ENCODE results near the gene ERF. TPM values are rescaled to one million over a fixed set of nuclear protein-coding genes. Genes with fewer than 3 reads are reported as not detected.
A peak's percentile ranks its signal among the peaks of the same experiment; 100 is the strongest.

Gene ERF
- polyA plus RNA-seq, 1 experiment = 31.1 TPM

- H3K27ac ChIP-seq (ENCODE audit: low read depth, low read length) = no peak overlapping the region
- DNase-seq (ENCODE audit: low read depth, low spot score) = no peak
- no peaks in the 10 kb centered on the region for H3K27me3 ChIP-seq (ENCODE audit: control insufficient read depth, insufficient read depth, low read length)
- ChIA-PET CTCF (interaction anchor here (0.8 to 1.2 kb wide), 3 partner anchors 8 to 42 kb away, joined by 3 to 4 read pairs (median 3); no protein-coding TSS in a partner anchor), POLR2A (no interaction called here)
- H3K9me3 ChIP-seq (ENCODE audit: control insufficient read depth, insufficient read depth, low read length) = no peaks in the 10 kb centered on the region; the same call in 1 of the 2 replicates
- no peak overlapping the region for H3K4me3 ChIP-seq (ENCODE audit: low read depth, low read length)
- no peak for TF ChIP-seq CTCF (IDR thresholded peaks at IDR 0.05; ENCODE audit: low read depth, low read length)
Measured at GRCh38 chr19:42288387-42288786, 33.5 kb upstream of the ERF start.

GRCh38 chr19:42287827-42288107 is 32.8 kb upstream of the ERF start:
- Histone ChIP-seq H3K4me3 (ENCODE audit: low read depth, low read length) (no peak overlapping the region), H3K27me3 (ENCODE audit: control insufficient read depth, insufficient read depth, low read length) (no peaks in the 10 kb centered on the region), H3K9me3 (ENCODE audit: control insufficient read depth, insufficient read depth, low read length) (no peaks in the 10 kb centered on the region; the same call in 1 of the 2 replicates), H3K27ac (ENCODE audit: low read depth, low read length) (no peak overlapping the region)
- POLR2A ChIA-PET = interaction anchor here (0.6 kb wide), 1 partner anchor 18 kb away, joined by 3 read pairs; no protein-coding TSS in a partner anchor
- DNase-seq (ENCODE audit: low read depth, low spot score) = no peak
- no peak for TF ChIP-seq CTCF (IDR thresholded peaks at IDR 0.05; ENCODE audit: low read depth, low read length)
- CTCF ChIA-PET = interaction anchor here (0.8 to 1.2 kb wide), 3 partner anchors 8 to 42 kb away, joined by 3 read pairs; no protein-coding TSS in a partner anchor

- no peaks in the 10 kb centered on the region for H3K27me3 ChIP-seq (ENCODE audit: control insufficient read depth, insufficient read depth, low read length)
- POLR2A ChIA-PET = interaction anchor here (0.6 kb wide), 1 partner anchor 18 kb away, joined by 3 read pairs; no protein-coding TSS in a partner anchor
- TF ChIP-seq CTCF (IDR thresholded peaks at IDR 0.05; ENCODE audit: low read depth, low read length) = no peak
- no peak for DNase-seq (ENCODE audit: low read depth, low spot score)
- CTCF ChIA-PET = interaction anchor here (0.8 to 1.2 kb wide), 2 partner anchors 8 to 9 kb away, joined by 3 read pairs; no protein-coding TSS in a partner anchor
- no peak overlapping the region for H3K4me3 ChIP-seq (ENCODE audit: low read depth, low read length)
- H3K27ac ChIP-seq (ENCODE audit: low read depth, low read length) = no peak overlapping the region
- H3K9me3 ChIP-seq (ENCODE audit: control insufficient read depth, insufficient read depth, low read length) = no peaks in the 10 kb centered on the region; the same call in 1 of the 2 replicates
Measured at GRCh38 chr19:42287017-42287826, 32.3 kb upstream of the ERF start.

GRCh38 chr19:42286349-42287016 is 31.6 kb upstream of the ERF start:
- no peaks in the 10 kb centered on the region for H3K27me3 ChIP-seq (ENCODE audit: control insufficient read depth, insufficient read depth, low read length)
- H3K9me3 ChIP-seq (ENCODE audit: control insufficient read depth, insufficient read depth, low read length) = no peaks in the 10 kb centered on the region; the same call in 1 of the 2 replicates
- peak overlapping the region; percentile 32 for H3K4me3 ChIP-seq (ENCODE audit: low read depth, low read length)
- no peak for DNase-seq (ENCODE audit: low read depth, low spot score)
- ChIA-PET CTCF (interaction anchor here (0.8 kb wide), 1 partner anchor 41 kb away, joined by 3 read pairs; no protein-coding TSS in a partner anchor), POLR2A (no interaction called here)
- H3K27ac ChIP-seq (ENCODE audit: low read depth, low read length) = no peak overlapping the region
- no peak for TF ChIP-seq CTCF (IDR thresholded peaks at IDR 0.05; ENCODE audit: low read depth, low read length)

- no peak for TF ChIP-seq CTCF (IDR thresholded peaks at IDR 0.05; ENCODE audit: low read depth, low read length)
- ChIA-PET CTCF (interaction anchor here (0.8 kb wide), 1 partner anchor 40 kb away, joined by 3 read pairs; no protein-coding TSS in a partner anchor), POLR2A (no interaction called here)
- DNase-seq (ENCODE audit: low read depth, low spot score) = no peak
- H3K4me3 ChIP-seq (ENCODE audit: low read depth, low read length) = peak overlapping the region; percentile 32
- H3K27me3 ChIP-seq (ENCODE audit: control insufficient read depth, insufficient read depth, low read length) = no peaks in the 10 kb centered on the region
- no peak overlapping the region for H3K27ac ChIP-seq (ENCODE audit: low read depth, low read length)
- H3K9me3 ChIP-seq (ENCODE audit: control insufficient read depth, insufficient read depth, low read length) = no peaks in the 10 kb centered on the region; the same call in 1 of the 2 replicates
Measured at GRCh38 chr19:42285988-42286348, 31.0 kb upstream of the ERF start.
